H9 (cell line): ENCODE results near the gene BRCA2. TPM values are rescaled to one million over a fixed set of nuclear protein-coding genes. Genes with fewer than 3 reads are reported as not detected.

Experiments
- DNase-seq: peaks from one replicate; pipeline ENCODE4 v3.0.0-alpha.2; 2017
- H2AFZ ChIP-seq: one replicate; pipeline ENCODE4 v1.6.1; 2013; ENCODE audit warnings: mild to moderate bottlenecking, low read length, control low read depth, moderate library complexity
- H2AK5ac ChIP-seq: 2 replicates; pipeline ENCODE4 v1.6.1; 2013; ENCODE audit warnings: low read length, control low read depth, mixed read lengths; ENCODE audit not compliant: insufficient read length
- H2BK120ac ChIP-seq: one replicate; pipeline ENCODE4 v1.6.1; 2013; ENCODE audit warnings: low read depth, mild to moderate bottlenecking, low read length, control low read depth, inconsistent platforms; ENCODE audit not compliant: poor library complexity, severe bottlenecking
- H2BK12ac ChIP-seq: 2 replicates; pipeline ENCODE4 v1.6.1; 2013; ENCODE audit warnings: low read length, control low read depth, mixed read lengths, low read depth; ENCODE audit not compliant: insufficient read length
- H2BK15ac ChIP-seq: 2 replicates; pipeline ENCODE4 v1.6.1; 2013; ENCODE audit warnings: low read depth, low read length, control low read depth
- H2BK20ac ChIP-seq: one replicate; pipeline ENCODE4 v1.6.1; 2013; ENCODE audit warnings: low read depth, mild to moderate bottlenecking, low read length, control low read depth, inconsistent platforms; ENCODE audit not compliant: poor library complexity, severe bottlenecking
- H2BK5ac ChIP-seq: 2 replicates; pipeline ENCODE4 v1.6.1; 2013; ENCODE audit warnings: low read length, control low read depth, mixed read lengths; ENCODE audit not compliant: insufficient read length
- H3K14ac ChIP-seq: 2 replicates; pipeline ENCODE4 v1.6.1; 2013; ENCODE audit warnings: low read length, control low read depth; ENCODE audit not compliant: insufficient read depth
- H3K18ac ChIP-seq: 2 replicates; pipeline ENCODE4 v1.6.1; 2013; ENCODE audit warnings: low read depth, mild to moderate bottlenecking, mixed read lengths, low read length, control low read depth; ENCODE audit not compliant: insufficient read length
- H3K23ac ChIP-seq: 2 replicates; pipeline ENCODE4 v1.6.1; 2013; ENCODE audit warnings: low read length, control low read depth, mixed read lengths, low read depth; ENCODE audit not compliant: insufficient read length
- H3K23me2 ChIP-seq: 2 replicates; pipeline ENCODE4 v1.6.1; 2013; ENCODE audit warnings: low read depth, mild to moderate bottlenecking, mixed read lengths, low read length, control low read depth; ENCODE audit not compliant: insufficient read length, poor library complexity, severe bottlenecking
- H3K27ac ChIP-seq: 2 replicates; pipeline ENCODE4 v1.5.1; 2013; ENCODE audit warnings: low read length, control low read depth, mixed read lengths, low read depth; ENCODE audit not compliant: insufficient read length
- H3K27me3 ChIP-seq: 2 replicates; pipeline ENCODE4 v1.6.1; 2013; ENCODE audit warnings: low read length, control low read depth, inconsistent platforms; ENCODE audit not compliant: insufficient read depth
- H3K4ac ChIP-seq: 2 replicates; pipeline ENCODE4 v1.6.1; 2013; ENCODE audit warnings: low read depth, mild to moderate bottlenecking, control low read depth, inconsistent platforms, low read length, moderate library complexity
- H3K4me1 ChIP-seq: 2 replicates; pipeline ENCODE4 v1.6.1; 2013; ENCODE audit warnings: low read length, control low read depth, inconsistent platforms; ENCODE audit not compliant: insufficient read depth
- H3K4me2 ChIP-seq: 2 replicates; pipeline ENCODE4 v1.6.1; 2013; ENCODE audit warnings: low read length, control low read depth, mixed read lengths; ENCODE audit not compliant: insufficient read length, insufficient read depth
- H3K56ac ChIP-seq: 2 replicates; pipeline ENCODE4 v1.6.1; 2013; ENCODE audit warnings: low read depth, mild to moderate bottlenecking, mixed read lengths, low read length, control low read depth; ENCODE audit not compliant: insufficient read length
- H3K79me1 ChIP-seq: 2 replicates; pipeline ENCODE4 v1.6.1; 2013; ENCODE audit warnings: low read depth, mild to moderate bottlenecking, moderate library complexity, low read length, control low read depth, inconsistent platforms; ENCODE audit not compliant: insufficient read depth, poor library complexity, severe bottlenecking
- H3K79me2 ChIP-seq: 2 replicates; pipeline ENCODE4 v1.6.1; 2013; ENCODE audit warnings: low read length, control low read depth, inconsistent platforms; ENCODE audit not compliant: insufficient read depth
- H3K9ac ChIP-seq: 2 replicates; pipeline ENCODE4 v1.6.1; 2013; ENCODE audit warnings: low read length, control low read depth, mixed read lengths; ENCODE audit not compliant: insufficient read length; ENCODE audit errors: extremely low read depth
- H3K9me3 ChIP-seq: one replicate; pipeline ENCODE4 v1.6.1; 2013; ENCODE audit warnings: low read depth, low read length, inconsistent platforms; ENCODE audit not compliant: control insufficient read depth
- H3T11ph ChIP-seq: one replicate; pipeline ENCODE4 v1.6.1; 2013; ENCODE audit warnings: mild to moderate bottlenecking, low read length, control low read depth, inconsistent platforms
- H4K20me1 ChIP-seq: one replicate; pipeline ENCODE4 v1.6.1; 2013; ENCODE audit not compliant: control insufficient read depth, insufficient read length, insufficient read depth
- H4K5ac ChIP-seq: 2 replicates; pipeline ENCODE4 v1.6.1; 2013; ENCODE audit warnings: low read depth, mild to moderate bottlenecking, mixed read lengths, low read length, control low read depth; ENCODE audit not compliant: insufficient read length
- H4K8ac ChIP-seq: replicated peaks from 2 replicates; pipeline ENCODE4 v1.6.1; 2013; ENCODE audit warnings: low read length, control low read depth, mixed read lengths, low read depth; ENCODE audit not compliant: insufficient read length
- H4K91ac ChIP-seq: 2 replicates; pipeline ENCODE4 v1.6.1; 2013; ENCODE audit warnings: low read depth, mild to moderate bottlenecking, moderate library complexity, mixed read lengths, low read length, control low read depth; ENCODE audit not compliant: insufficient read length
- H3K27ac Mint-ChIP-seq, 3 experiments: 2 replicates in 2 of 3; 3 replicates in 1 of 3; pipeline ENCODE4 v1.8.0; 2020 to 2021; ENCODE audit warnings: mixed read lengths in 3 of 3, mild to moderate bottlenecking in 1 of 3, moderate library complexity in 1 of 3
- H3K27me3 Mint-ChIP-seq: 2 replicates; pipeline ENCODE4 v1.8.0; 2021; ENCODE audit warnings: low read depth, mild to moderate bottlenecking, moderate library complexity, mixed read lengths
- H3K36me3 Mint-ChIP-seq, 3 experiments: 2 replicates in 2 of 3; 3 replicates in 1 of 3; pipeline ENCODE4 v1.8.0; 2020 to 2021; ENCODE audit warnings: low read depth in 3 of 3, mixed read lengths in 3 of 3; ENCODE audit not compliant: insufficient read depth in 1 of 3
- H3K4me1 Mint-ChIP-seq, 2 experiments: 2 replicates each; pipeline ENCODE4 v1.8.0; 2020; ENCODE audit warnings: mixed read lengths in 2 of 2
- H3K4me3 Mint-ChIP-seq, 2 experiments: 2 replicates in 1 of 2; 3 replicates in 1 of 2; pipeline ENCODE4 v1.8.0; 2020 to 2021; ENCODE audit warnings: mild to moderate bottlenecking in 2 of 2, mixed read lengths in 2 of 2, moderate library complexity in 1 of 2
- H3K9me3 Mint-ChIP-seq, 2 experiments: 2 replicates in 1 of 2; 3 replicates in 1 of 2; pipeline ENCODE4 v1.8.0; 2020; ENCODE audit warnings: mild to moderate bottlenecking in 2 of 2, mixed read lengths in 2 of 2, moderate library complexity in 1 of 2
- CTCF ChIP-seq: fragments of 200-600 bp; sonication (generic); conservative IDR thresholded peaks from 3 replicates; pipeline ENCODE4 v1.8.0; 2021; ENCODE audit warnings: antibody characterized with exemption, mild to moderate bottlenecking
- WGBS: extraction: QIAGEN DNeasy Blood & Tissue Kit; methylation state at CpG from one replicate; pipeline ENCODE4 v1.1.7; 2013; ENCODE audit warnings: missing lambda C conversion rate, low lambda C conversion rate, mixed read lengths; ENCODE audit not compliant: insufficient read length; ENCODE audit errors: extremely low coverage; 5-methylcytosine and 5-hydroxymethylcytosine counted together
- total RNA-seq: library from RNA; stranded (reverse); gene quantifications from 2 replicates; pipeline ENCODE4 v1.2.1, GENCODE V29; 2021

BRCA2 gene
- total RNA-seq, 1 experiment from 2014 or later = 17.0 TPM

GRCh38 chr13:32302461-32302860 is 12.8 kb upstream of the BRCA2 start:
- no peaks in the 10 kb centered on the region for H3K9me3 ChIP-seq
- H3K4me3 Mint-ChIP-seq = no peak overlapping the region
- TF ChIP-seq CTCF = no peak

More at GRCh38 chr13:32302461-32302860, 12.8 kb upstream of the BRCA2 start:
- H4K5ac ChIP-seq = no peak overlapping the region
- DNase-seq = no peak
- H2BK120ac ChIP-seq = no peak overlapping the region
- H3K9me3 Mint-ChIP-seq = no peaks in the 10 kb centered on the region
- H3K36me3 Mint-ChIP-seq = no peaks in the 10 kb centered on the region
- no peak overlapping the region for H3K4ac ChIP-seq
- H2BK12ac ChIP-seq = no peak overlapping the region
- H3K27ac ChIP-seq = no peak overlapping the region
- no peak overlapping the region for H2AFZ ChIP-seq
- H3T11ph ChIP-seq = no peak overlapping the region
- no peak overlapping the region for H4K8ac ChIP-seq
- H3K56ac ChIP-seq = no peak overlapping the region
- no peaks in the 10 kb centered on the region for H3K79me1 ChIP-seq
- H3K23ac ChIP-seq = no peak overlapping the region
- no peak overlapping the region for H2AK5ac ChIP-seq
- no peak overlapping the region for H4K91ac ChIP-seq
- no peaks in the 10 kb centered on the region; the same call in 1 of the 2 replicates for H3K27me3 Mint-ChIP-seq
- no peaks in the 10 kb centered on the region for H3K79me2 ChIP-seq
- no peak overlapping the region for H2BK5ac ChIP-seq
- H3K18ac ChIP-seq = no peak overlapping the region
- H3K27ac Mint-ChIP-seq = no peak overlapping the region
- H2BK20ac ChIP-seq = no peak overlapping the region
- no peaks in the 10 kb centered on the region for H3K4me1 Mint-ChIP-seq
- no peak overlapping the region for H3K14ac ChIP-seq
- H4K20me1 ChIP-seq = no peaks in the 10 kb centered on the region
- H3K9ac ChIP-seq = no peak overlapping the region
- no peaks in the 10 kb centered on the region for H3K4me1 ChIP-seq
- H3K23me2 ChIP-seq = no peaks in the 10 kb centered on the region
- H2BK15ac ChIP-seq = no peak overlapping the region
- no peaks in the 10 kb centered on the region for H3K27me3 ChIP-seq
- WGBS = no CpG with 5 or more reads among the region's 2 CpGs
- H3K4me2 ChIP-seq = no peak overlapping the region
